Measurements from ENCODE around the gene EMCN. TPM values are rescaled to one million over a fixed set of nuclear protein-coding genes. Genes with fewer than 3 reads are reported as not detected.

EMCN gene
- total RNA-seq, 6 donors from 2014 or later = 14.7 to 49.6 (median 36.4) TPM

DNA sequence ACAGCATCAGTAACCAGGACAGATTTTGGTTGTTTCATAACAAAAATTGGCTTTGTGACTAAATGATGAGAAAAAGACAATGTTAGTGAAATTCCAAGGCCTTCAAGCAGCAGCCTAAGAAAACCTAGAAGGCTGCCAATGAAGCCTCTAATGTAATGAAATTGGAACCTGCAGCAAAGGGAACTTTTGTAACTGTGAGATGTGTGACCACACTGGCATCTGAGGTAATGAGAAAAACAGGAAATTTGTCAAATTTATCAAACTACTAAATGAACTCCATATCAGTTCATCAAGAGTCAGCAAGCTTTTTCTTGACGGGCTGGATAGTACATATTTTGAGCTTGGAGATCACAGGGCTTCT lies 30.4 kb upstream of the EMCN start:
- no peaks in the 10 kb centered on the region for H3K36me3 ChIP-seq
- H3K4me3 ChIP-seq = no peak overlapping the region
- DNase-seq = no peak
- no peak overlapping the region for H3K27ac ChIP-seq
- WGBS, 2 donors = 36 to 46% methylated on average over 1 of the region's 1 CpG
- no peak for ATAC-seq (ENCODE audit: low FRiP score in 2 of 2)
- no peaks in the 10 kb centered on the region for H3K27me3 ChIP-seq
- no peaks in the 10 kb centered on the region for H3K9me3 ChIP-seq
- TF ChIP-seq POLR2AphosphoS5 (IDR thresholded peaks at IDR 0.05) (no peak), EP300 (IDR thresholded peaks at IDR 0.05) (no peak), POLR2A (IDR thresholded peaks at IDR 0.05) (no peak)
- TF ChIP-seq, protein P1, sequence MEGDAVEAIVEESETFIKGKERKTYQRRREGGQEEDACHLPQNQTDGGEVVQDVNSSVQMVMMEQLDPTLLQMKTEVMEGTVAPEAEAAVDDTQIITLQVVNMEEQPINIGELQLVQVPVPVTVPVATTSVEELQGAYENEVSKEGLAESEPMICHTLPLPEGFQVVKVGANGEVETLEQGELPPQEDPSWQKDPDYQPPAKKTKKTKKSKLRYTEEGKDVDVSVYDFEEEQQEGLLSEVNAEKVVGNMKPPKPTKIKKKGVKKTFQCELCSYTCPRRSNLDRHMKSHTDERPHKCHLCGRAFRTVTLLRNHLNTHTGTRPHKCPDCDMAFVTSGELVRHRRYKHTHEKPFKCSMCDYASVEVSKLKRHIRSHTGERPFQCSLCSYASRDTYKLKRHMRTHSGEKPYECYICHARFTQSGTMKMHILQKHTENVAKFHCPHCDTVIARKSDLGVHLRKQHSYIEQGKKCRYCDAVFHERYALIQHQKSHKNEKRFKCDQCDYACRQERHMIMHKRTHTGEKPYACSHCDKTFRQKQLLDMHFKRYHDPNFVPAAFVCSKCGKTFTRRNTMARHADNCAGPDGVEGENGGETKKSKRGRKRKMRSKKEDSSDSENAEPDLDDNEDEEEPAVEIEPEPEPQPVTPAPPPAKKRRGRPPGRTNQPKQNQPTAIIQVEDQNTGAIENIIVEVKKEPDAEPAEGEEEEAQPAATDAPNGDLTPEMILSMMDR (IDR thresholded peaks at IDR 0.05) = no peak
- H3K4me1 ChIP-seq = no peaks in the 10 kb centered on the region

- no peak overlapping the region for H3K27ac ChIP-seq
- ATAC-seq (ENCODE audit: low FRiP score in 2 of 2) (no peak), DNase-seq (no peak)
- H3K36me3 ChIP-seq = no peaks in the 10 kb centered on the region
- H3K4me3 ChIP-seq = no peak overlapping the region
- WGBS, 2 donors = 88 to 93% methylated on average over 3 to 6 of the region's 6 CpGs
- no peaks in the 10 kb centered on the region for H3K9me3 ChIP-seq
- H3K4me1 ChIP-seq = no peaks in the 10 kb centered on the region
- no peaks in the 10 kb centered on the region for H3K27me3 ChIP-seq
- TF ChIP-seq, protein P1 (IDR thresholded peaks at IDR 0.05) = no peak
- TF ChIP-seq EP300 (IDR thresholded peaks at IDR 0.05) = no peak
Measured at GRCh38 chr4:100547541-100548199, 29.8 kb upstream of the EMCN start.

- no peaks in the 10 kb centered on the region for H3K27me3 ChIP-seq
- TF ChIP-seq POLR2A (IDR thresholded peaks at IDR 0.05) = no peak
- no peak for TF ChIP-seq EP300 (IDR thresholded peaks at IDR 0.05)
- TF ChIP-seq, protein P1 (IDR thresholded peaks at IDR 0.05) = no peak
- TF ChIP-seq POLR2AphosphoS5 (IDR thresholded peaks at IDR 0.05) = no peak
Measured at GRCh38 chr4:100545427-100545826, 27.6 kb upstream of the EMCN start.

DNA sequence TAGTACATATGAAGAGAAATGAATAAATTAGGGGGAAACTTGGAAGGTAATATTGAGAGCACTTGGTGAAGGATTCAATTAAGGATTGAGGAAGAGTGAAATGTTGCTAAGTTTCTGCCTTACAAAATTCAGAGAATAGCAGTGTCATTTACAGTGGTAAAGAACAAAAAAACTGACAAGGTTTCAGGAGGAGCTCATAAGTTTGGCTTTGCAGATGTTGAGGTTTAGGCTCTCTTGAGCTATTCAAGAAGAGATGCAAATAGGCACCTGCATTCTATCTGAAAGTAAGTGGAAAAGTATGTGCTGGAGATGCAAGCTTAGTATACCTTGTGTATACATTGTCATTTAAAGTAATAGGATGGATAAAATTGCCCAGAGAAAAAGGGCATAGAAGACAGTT lies 22.3 kb upstream of the EMCN start:
- Histone ChIP-seq H3K27me3 (no peaks in the 10 kb centered on the region), H3K9me3 (no peaks in the 10 kb centered on the region), H3K4me3 (no peak overlapping the region), H3K36me3 (no peaks in the 10 kb centered on the region), H3K27ac (no peak overlapping the region), H3K4me1 (peaks cover 0 to 5% (median 0%) of the 10 kb centered on the region in 4 donors)
- TF ChIP-seq POLR2AphosphoS5 (IDR thresholded peaks at IDR 0.05) = no peak
- DNase-seq = no peak
- no peak for ATAC-seq (ENCODE audit: low FRiP score in 2 of 2)

More at GRCh38 chr4:100545427-100545826, 27.6 kb upstream of the EMCN start:
- Histone ChIP-seq H3K9me3 (no peaks in the 10 kb centered on the region), H3K36me3 (no peaks in the 10 kb centered on the region), H3K4me1 (no peaks in the 10 kb centered on the region), H3K27ac (no peak overlapping the region), H3K4me3 (no peak overlapping the region)
- 84 to 90% methylated on average over 5 of the region's 5 CpGs for WGBS, 2 donors
- ATAC-seq (ENCODE audit: low FRiP score in 2 of 2) = no peak
- no peak for DNase-seq

GRCh38 chr4:100539706-100540105 lies 21.9 kb upstream of the EMCN start:
- Histone ChIP-seq H3K4me3 (no peak overlapping the region), H3K9me3 (no peaks in the 10 kb centered on the region), H3K4me1 (peaks cover 0 to 5% (median 0%) of the 10 kb centered on the region in 4 donors), H3K27me3 (no peaks in the 10 kb centered on the region), H3K27ac (no peak overlapping the region), H3K36me3 (no peaks in the 10 kb centered on the region)
- DNase-seq (no peak), ATAC-seq (ENCODE audit: low FRiP score in 2 of 2) (no peak)
- WGBS, 2 donors = 30 to 39% methylated on average over 4 of the region's 4 CpGs
- TF ChIP-seq, protein P1 (IDR thresholded peaks at IDR 0.05) = no peak
- no peak for TF ChIP-seq POLR2A (IDR thresholded peaks at IDR 0.05)
- TF ChIP-seq POLR2AphosphoS5 (IDR thresholded peaks at IDR 0.05) = no peak
- peak in 1 of 4 donors; percentile 40 for TF ChIP-seq EP300 (IDR thresholded peaks at IDR 0.05)
